GM19324 (cell line): ENCODE results near the gene DBNL.

Source experiments
- ATAC-seq: cut with Tn5 transposase; IDR thresholded peaks from one replicate; pipeline ENCODE4 v1.9.1; 2021; ENCODE audit warnings: mild to moderate bottlenecking, moderate library complexity; ENCODE audit not compliant: unreplicated experiment, low FRiP score

DBNL gene

DNA sequence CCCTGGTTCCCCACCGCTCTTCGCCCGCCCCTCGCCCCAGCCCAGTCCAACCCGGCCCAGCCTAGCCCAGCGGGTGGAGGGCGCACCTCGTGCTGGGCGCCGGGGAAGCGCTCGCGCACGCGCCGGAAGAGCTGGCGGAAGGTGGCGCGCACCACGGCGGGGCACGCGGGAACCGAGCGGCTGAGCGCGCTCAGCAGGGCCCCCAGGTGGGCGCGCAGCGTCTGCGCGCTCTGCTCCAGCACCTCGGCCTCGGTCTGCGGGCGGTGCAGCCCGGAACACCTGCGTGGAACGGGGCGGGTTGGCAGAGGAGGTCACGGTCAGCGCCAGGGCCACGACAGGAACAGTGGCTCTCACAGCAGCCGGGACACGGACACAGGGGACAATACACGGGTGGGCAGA, 4.0 kb upstream of the DBNL start:
- peak; percentile 49 for ATAC-seq

DNA sequence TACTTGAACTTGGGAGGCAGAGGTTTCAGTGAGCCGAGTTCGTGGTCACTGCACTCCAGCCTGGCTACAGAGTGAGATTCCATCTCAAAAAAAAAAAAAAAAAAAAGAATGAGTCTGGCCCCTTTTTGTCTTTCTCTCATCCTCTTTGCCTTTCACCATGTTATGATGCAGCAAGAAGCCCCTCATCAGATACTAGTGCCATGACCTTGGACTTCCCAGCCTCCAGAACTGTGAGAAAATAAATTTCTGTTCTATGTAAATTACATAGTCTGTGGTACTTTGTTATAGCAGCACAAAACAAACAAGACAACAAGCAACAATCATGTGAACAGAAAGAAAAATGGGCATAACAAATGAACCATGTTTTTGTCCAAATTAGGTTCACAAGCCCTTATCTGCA, 2.3 kb upstream of the DBNL start:
- ATAC-seq = no peak

DNA sequence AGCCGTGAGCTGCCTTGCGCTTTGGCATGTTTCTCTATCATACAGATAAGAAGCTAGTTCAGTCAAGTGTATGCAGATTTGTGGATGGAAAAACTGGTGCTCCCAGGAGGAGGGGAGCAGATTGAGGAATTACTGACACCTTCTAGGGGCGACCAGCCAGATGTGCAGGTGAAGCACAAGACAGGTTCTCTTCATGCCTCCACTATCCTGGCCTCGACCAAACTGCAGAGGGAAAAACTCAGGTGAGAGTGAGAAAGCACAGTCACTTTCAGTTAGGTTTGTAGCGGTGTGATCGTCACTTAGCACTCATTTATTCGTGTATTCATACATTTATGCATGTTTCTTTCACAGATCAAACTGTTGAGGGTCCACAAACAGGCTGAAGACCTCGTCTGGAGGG, 600 bp upstream of the DBNL start:
- no peak for ATAC-seq

DNA sequence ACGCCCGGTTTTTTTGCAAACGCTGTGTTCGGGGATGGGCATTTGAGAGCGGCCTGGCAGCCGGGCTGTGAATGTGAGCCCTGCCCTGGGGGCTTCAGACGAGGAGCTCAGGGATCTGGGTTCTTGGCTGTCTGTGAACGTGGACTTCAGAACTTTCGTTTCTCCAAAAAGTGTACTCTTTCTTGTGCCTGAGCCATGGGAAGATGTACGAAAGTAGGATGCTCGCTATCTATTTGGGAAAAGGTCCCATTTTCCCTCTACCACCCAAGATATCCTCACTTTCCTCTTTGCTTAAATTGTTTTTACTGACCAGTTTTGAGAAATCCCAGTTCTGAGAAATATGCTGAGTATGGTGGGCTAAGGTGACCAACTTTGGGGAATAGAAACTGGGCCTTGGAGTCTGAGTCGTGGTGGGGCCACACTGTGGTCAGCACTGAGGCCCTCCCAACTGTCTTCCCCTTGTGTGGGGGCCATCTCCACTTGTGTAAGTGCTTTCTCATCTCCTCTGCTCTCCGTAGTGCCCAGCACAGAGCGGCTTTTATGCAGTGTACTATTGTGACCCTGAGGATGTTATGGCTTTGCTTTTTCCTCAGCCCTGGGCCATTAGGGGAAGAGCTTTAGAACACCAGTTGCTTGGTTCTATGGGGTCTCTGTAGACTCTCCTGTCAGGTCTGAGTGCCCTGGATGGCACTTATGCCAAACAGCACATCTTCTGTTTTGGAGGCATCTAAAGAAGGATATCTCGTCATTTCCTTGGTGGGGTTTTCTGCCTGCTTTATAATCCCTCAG, 918 bp downstream of the DBNL start:
- ATAC-seq = no peak

DNA sequence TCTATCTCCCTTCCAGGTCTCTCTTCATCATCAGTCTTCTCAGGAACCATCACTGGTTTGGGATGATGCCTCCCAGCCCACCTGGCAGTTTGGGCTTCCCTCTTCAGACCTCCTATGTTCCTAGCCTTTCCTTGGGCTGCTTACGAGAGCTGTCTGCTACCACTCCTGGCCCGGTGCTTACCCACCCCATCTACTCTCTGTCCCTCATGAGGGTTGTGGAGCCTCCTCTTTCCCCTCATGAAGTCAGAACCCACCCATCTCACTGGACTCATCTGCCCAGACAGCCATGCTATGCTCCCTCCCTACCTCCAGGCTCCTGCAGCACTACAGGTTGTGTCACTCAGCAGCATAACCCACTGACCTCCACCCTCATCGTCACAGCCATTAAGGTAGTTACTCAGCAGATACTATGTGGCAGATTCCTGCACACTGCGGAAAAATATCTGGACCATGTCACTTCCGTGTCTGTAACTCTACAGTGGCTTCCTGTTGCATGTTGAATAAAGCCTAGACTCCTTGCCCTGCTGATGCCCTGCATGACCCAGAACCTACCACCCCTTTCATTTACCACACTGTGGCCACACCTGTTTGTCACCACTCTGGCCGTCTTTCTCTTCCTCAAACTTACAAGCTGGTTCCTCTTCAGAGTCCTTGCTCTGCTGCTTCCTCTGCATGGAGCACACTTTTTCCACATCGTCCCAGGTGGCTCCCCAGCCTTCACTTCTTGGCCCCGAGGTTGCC, 2.0 kb downstream of the DBNL start:
- ATAC-seq = peak; percentile 49

DNA sequence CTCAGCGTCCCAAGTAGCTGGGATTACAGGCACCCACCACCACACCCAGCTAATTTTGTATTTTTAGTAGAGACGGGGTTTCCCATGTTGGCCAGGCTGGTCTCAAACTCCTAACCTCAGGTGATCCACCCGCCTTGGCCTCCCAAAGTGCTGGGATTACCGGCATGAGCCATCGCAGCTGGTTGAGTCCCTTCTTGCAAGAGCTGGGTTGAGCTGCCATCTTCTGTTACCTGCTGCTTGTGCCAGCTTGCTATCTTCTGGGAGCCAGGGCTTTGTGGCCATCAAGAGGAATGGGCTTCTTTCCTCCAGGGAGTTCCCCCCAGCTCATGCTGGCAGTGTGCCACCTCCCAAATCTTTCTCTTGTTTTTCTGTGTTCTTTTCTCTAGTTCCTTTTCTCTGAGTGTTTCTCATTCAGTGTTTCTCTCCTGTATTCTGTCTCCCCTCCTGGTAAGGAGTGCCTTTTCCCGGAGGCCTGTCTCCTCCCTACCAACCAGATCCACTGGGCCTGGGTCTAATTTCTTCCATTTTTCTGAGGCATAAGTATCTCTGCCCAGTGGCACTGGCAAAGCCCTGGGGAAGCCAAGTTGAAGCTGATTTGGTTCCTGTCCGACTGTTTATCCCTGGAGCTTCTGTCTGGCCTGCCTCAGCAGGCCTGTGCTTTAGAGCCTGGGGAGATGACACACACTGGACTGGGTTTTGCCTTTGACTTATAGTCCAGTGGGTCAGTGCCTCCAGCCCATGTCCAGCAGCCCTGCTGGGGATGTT, 3.7 kb downstream of the DBNL start:
- no peak for ATAC-seq

DNA sequence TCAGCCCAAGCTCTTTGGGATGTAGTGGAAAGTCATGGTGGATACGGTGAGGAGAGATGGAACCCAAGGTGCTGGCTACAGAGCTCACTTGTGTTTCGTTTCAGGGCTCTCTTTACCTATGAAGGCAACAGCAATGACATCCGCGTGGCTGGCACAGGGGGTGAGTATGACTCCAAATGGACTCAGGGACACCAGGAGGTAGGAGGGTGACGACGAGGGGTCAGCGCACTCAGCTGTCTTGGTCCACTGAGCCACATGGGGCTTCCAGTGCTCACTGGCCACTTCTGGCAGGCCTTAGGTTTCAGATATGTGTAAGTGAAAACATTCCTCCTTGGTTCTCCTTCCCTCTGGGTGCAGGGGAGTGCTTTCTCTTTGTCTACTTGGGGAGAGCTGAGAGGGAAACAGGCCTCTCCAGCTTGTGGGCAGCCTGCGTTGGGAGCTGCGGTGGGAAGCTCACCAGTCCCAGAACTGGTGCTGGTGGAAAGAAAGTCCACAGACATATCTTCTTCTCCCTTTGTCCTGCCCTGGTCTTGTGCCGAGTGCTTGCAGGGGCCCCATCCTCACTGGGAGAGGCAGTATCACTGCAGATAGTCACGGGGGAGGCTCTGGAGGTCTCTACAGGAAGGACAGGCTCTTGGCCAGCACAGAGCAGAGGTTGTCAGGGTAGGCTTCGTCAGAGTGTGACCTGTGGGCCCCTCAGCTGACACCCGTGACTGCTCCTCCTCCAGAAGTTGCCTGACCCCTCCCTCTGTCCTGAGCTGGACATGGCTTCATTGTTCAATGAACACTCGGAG, 5.8 kb downstream of the DBNL start:
- no peak for ATAC-seq

DNA sequence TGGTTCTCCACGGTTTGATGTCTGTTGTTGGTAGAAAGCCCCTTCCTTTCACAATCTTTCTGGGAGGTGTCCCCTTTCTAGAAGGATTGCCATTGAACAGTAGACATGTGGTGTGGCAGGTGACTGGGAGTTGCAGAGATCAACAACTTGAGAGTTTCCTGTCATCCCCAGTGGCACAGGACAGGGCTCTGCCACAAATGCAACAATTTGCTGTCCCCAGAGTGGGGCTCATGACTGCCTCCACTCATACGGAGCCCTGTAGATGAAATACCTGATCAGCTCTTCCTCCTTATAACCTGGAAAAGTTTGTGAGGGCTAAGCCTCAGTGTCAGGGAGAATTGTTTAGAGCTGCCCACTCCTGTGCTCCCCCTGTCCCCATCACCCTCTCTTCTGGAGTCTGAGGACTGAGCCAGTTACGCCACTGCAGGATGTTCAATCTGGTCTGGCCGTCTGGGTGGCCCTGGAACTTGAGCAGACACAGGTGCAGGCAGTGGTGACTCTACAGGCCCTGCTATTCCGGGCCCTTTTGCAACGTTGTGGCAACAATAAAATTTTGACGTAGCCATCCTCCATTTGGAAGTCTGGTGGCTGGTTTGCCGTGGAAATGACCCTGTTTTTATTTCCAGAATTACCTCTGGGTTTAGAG, 6.5 kb downstream of the DBNL start:
- ATAC-seq = no peak

DNA sequence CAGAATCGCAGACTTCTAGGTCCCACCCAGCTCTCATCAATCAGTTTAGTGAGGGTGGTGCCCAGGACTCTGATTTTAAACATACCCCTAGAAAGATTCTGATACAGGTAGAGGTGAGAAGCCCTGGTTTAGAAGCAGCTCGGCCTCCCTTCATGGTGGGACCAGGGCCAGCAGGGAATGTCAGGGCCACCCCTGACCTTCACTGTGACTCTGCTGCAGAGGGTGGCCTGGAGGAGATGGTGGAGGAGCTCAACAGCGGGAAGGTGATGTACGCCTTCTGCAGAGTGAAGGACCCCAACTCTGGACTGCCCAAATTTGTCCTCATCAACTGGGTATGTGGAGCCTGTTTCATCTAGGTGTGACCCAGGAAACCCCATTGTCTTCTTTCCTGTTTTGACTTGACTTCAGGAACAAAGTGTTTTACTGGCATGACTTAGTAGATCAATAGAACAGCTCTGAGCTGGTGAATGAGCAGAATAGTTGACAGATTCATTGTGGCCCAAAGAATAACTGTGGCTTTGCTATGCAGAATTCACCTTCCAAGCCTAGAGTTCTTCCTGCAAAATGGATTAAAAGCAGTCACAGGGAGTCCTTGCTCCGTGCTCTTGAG, 7.2 kb downstream of the DBNL start:
- ATAC-seq = no peak

DNA sequence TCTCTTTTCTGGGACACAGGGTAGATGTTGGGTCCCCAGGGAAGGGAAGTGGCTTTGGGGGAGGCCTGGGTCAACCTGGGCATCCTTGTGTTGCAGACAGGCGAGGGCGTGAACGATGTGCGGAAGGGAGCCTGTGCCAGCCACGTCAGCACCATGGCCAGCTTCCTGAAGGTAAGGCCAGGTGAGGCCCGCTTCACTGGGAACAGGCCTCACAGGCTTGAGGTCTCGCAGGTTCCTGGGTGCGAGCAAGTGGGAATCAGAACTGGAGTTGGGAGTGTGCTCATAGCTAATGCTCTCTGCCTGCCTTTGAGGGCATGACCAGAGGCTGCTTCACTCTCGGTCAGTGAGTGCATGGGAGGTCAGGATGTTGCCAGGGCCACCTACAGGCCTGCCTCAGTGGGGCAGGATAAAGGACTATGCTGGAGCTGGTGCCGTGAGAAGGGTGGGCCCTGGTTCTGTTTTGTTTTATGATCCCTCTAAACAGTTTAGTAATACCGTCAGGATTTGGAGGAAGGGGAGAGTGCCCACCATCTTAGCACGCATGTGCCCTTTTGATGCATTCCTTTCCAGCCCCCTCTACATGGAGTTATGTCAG, 8.4 kb downstream of the DBNL start:
- no peak for ATAC-seq

DNA sequence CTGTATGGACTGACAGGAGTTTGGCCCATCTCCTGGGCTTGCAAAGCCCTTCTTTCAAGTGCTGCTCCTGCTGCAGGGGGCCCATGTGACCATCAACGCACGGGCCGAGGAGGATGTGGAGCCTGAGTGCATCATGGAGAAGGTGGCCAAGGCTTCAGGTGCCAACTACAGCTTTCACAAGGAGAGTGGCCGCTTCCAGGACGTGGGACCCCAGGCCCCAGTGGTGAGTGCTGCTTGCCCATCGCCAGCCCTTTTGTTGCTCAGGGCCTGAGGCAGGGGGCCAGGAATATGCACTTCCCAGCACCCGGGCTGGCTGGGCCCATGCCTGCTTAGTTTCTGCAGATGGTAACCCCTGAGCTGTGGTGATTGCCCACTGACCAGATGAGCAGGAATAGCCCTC, 12.2 kb downstream of the DBNL start:
- ATAC-seq = no peak

DNA sequence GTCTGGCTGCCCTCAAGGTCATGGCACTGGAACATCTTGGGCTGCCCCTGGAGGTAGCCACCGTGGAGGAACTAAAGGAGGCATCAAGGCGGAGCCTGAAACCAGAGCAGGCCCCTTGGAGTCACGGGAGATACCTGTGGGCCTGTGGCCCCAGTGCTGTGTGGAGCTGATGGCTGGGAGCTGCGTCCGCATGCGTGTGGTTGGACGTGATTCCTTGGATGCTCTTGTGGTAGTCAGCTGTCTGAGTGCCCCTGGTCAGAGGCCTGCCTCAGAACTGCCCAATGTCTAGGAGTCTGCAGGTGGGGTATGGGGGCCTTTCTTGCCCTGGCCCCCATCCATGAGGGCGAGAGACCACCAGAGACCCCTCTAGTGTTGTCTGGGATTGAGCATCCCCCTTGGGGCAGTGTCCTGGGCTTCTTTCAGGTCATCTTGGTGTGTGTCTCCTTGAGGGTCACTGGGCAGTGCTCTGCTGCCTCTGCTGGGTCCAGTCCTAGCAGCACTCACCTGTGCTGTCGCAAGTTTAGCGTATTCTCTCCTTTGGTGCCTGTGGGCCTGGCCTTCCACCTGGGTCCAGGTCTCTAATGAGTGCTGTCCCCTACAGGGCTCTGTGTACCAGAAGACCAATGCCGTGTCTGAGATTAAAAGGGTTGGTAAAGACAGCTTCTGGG, 12.8 kb downstream of the DBNL start:
- no peak for ATAC-seq

DNA sequence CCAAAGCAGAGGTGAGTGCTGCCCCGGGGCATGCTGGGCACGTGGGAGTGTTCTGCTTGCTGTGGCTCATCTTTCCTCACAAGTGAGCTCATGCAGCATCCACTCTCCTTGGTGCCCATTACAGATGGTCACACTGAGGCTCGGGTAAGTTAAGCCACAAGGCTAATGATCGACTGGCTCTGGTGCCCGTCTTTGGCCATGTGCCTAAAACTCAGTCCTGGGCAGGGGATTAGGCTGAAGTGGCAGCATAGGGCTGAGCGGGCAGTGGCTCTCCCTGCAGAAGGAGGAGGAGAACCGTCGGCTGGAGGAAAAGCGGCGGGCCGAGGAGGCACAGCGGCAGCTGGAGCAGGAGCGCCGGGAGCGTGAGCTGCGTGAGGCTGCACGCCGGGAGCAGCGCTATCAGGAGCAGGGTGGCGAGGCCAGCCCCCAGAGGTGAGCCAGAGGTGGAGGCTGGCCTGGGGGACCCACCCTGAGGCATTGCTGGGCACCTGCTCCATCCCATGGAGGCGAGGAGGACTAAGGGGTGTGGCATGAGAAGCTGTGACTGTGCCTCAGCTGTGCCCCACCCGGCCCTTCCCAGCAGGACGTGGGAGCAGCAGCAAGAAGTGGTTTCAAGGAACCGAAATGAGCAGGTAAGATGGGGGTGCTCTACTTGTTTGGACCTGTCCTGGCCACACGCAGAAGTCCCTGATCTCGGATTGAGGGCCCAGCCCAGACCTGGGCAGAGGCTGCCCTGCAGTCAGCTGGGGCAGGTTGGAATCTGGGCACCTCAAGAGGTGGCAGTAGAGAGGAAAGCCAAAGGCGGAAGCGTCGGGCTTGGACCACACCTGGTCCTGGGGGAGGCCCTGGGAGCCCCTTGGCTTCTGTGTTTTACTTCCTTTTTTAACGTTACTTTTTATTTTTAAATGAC, 13.6 kb downstream of the DBNL start:
- ATAC-seq = no peak

DNA sequence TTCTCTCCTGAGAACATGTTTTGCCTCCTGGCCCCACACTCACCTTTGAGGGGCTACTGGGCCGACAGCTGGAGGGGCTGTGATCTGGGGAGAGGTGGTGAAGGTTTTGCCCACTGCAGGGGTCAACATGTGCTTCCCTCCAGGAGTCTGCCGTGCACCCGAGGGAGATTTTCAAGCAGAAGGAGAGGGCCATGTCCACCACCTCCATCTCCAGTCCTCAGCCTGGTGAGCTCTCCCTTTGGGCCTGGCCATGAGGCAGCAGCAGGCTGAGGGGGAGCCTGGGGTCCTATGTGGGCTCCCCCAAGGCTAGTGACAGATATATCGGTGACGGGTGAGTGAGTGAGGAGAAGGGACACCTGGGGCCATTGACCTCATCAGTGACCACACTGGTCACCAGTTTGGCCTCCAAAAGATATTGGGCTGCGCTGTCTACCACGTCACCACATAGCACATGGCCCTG, 14.3 kb downstream of the DBNL start:
- ATAC-seq = no peak

DNA sequence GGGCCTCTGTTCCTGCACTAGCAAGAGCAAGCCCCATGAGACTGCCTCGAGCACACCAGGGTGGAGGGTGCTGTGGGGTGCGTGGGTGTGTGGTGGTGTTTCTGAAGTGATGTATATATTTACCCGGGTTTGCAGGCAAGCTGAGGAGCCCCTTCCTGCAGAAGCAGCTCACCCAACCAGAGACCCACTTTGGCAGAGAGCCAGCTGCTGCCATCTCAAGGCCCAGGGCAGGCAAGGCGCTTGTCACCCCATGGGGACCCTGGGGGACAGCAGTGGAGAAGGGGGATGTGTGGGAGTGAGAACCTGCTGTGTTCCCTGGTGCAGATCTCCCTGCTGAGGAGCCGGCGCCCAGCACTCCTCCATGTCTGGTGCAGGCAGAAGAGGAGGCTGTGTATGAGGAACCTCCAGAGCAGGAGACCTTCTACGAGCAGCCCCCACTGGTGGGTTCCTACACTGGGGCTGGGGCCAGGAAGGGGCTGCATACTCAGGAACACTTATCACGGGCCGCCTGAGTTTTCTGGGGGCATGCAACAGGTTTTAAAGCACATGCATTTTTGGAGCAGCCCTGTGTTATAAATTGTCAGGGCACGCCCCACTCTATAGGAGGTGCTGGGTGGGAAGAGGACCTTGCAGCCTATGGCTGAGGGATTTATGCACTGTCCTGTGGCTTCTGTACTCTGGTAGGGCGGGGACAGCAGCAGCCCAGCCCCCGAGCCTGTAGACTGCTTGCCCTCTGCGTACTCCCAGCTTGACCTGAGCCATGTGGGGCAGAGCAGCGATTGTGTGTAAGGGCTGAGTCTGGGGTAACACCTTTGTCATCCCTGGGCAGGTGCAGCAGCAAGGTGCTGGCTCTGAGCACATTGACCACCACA, 15.0 kb downstream of the DBNL start:
- no peak for ATAC-seq

DNA sequence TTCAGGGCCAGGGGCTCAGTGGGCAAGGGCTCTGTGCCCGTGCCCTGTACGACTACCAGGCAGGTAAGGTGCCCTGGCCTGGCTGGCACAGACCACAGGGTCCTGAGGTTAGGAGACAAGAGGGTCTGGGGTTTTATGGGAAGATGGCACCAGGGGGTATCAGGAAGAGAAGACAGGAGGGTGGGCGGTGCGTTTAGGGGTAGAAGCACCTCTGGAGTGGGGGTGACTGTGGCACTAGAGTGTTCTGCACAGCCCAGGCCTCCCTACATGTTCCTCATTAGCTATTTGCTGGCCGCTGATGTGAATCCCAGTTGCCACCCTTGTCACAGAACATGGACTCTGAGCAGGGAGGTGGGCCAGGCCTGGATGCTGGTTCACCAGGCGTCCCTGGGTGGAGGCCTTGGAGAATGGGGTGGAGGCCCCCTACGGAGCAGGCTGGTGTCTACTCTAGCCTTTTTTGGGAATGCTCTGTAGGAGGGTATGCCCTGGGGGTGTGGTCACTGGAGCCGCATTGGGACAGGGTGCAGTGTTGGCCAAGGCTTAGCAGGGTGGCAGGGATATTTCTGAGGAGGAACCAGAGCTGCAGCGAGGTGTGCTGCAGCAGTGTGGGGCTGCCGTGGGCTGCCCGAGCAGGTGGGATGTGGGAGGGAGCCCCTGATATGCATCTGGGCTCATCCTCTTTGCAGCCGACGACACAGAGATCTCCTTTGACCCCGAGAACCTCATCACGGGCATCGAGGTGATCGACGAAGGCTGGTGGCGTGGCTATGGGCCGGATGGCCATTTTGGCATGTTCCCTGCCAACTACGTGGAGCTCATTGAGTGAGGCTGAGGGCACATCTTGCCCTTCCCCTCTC, 15.8 kb downstream of the DBNL start:
- ATAC-seq = no peak
